GM19239 (cell line): Measurements from ENCODE around the gene TAOK3.
"Not testable (repeated sequence)": the region's sequence is repeated elsewhere in the genome, so short reads cannot be mapped to it uniquely, and the experiment has no call there.

Experiments
- DNase-seq: peaks from one replicate; pipeline ENCODE4 v3.0.0; 2011; ENCODE audit warnings: low spot score; ENCODE audit not compliant: insufficient read length
- FAIRE-seq: peaks from 2 replicates; lab custom pipeline; 2011; peaks lifted over from hg19 to GRCh38; lab: Jason Lieb, UNC

Gene TAOK3

GRCh38 chr12:118374126-118374725 lies 1.5 kb upstream of the TAOK3 start:
- FAIRE-seq (no peak), DNase-seq (no peak)

- DNase-seq (no peak), FAIRE-seq (peak; percentile 11)
Measured at GRCh38 chr12:118373616-118374015, 909 bp upstream of the TAOK3 start.

- FAIRE-seq (peak; percentile 85), DNase-seq (no peak)
Measured at GRCh38 chr12:118371321-118372282, 1.1 kb downstream of the TAOK3 start.

GRCh38 chr12:118370601-118371000 lies 2.1 kb downstream of the TAOK3 start:
- no peak for DNase-seq
- FAIRE-seq, result no peak

- FAIRE-seq, result no peak
- no peak for DNase-seq
Measured at GRCh38 chr12:118368821-118369220, 3.9 kb downstream of the TAOK3 start.

GRCh38 chr12:118361889-118362288 lies 10.8 kb downstream of the TAOK3 start:
- no peak for DNase-seq
- no peak for FAIRE-seq

GRCh38 chr12:118361092-118361404 lies 11.7 kb downstream of the TAOK3 start:
- DNase-seq (no peak), FAIRE-seq (no peak)

- DNase-seq, result no peak
- FAIRE-seq, result peak; percentile 85
Measured at GRCh38 chr12:118359541-118359915, 13.2 kb downstream of the TAOK3 start.

- DNase-seq, result no peak
- FAIRE-seq, result peak; percentile 77
Measured at GRCh38 chr12:118358612-118359540, 13.8 kb downstream of the TAOK3 start.

GRCh38 chr12:118358008-118358359 lies 14.7 kb downstream of the TAOK3 start:
- FAIRE-seq (no peak), DNase-seq (no peak)

GRCh38 chr12:118357257-118358007 lies 15.3 kb downstream of the TAOK3 start:
- peak; percentile 94 for FAIRE-seq
- no peak for DNase-seq

GRCh38 chr12:118356809-118357256 lies 15.9 kb downstream of the TAOK3 start:
- DNase-seq (no peak), FAIRE-seq (no peak)

GRCh38 chr12:118355843-118356242 lies 16.9 kb downstream of the TAOK3 start:
- DNase-seq (no peak), FAIRE-seq (peak; percentile 40)

GRCh38 chr12:118354903-118355302 lies 17.8 kb downstream of the TAOK3 start:
- DNase-seq, result no peak
- FAIRE-seq, result no peak

- not testable (repeated sequence) for FAIRE-seq, DNase-seq
Measured at GRCh38 chr12:118354503-118354902, 18.2 kb downstream of the TAOK3 start.

- FAIRE-seq (no peak), DNase-seq (no peak)
Measured at GRCh38 chr12:118353721-118354120, 19.0 kb downstream of the TAOK3 start.

- FAIRE-seq, result no peak
- DNase-seq, result no peak
Measured at GRCh38 chr12:118350908-118351559, 21.7 kb downstream of the TAOK3 start.

- DNase-seq, result no peak
- FAIRE-seq, result no peak
Measured at GRCh38 chr12:118347916-118348315, 24.8 kb downstream of the TAOK3 start.

GRCh38 chr12:118346895-118347294 lies 25.8 kb downstream of the TAOK3 start:
- peak; percentile 66 for FAIRE-seq
- no peak for DNase-seq
